Vagina (tissue), 2 donors: ENCODE measurements around the gene GPR62. TPM values are rescaled to one million over a fixed set of nuclear protein-coding genes. Genes with fewer than 3 reads are reported as not detected.

Source experiments
- DNase-seq, 2 donors: peaks; one replicate each; pipeline ENCODE4 v3.0.0-alpha.2; 2017; ENCODE audit errors: extremely low spot score in 2 of 2
- H3K27ac ChIP-seq: fragments of 200-600 bp; sonication (generic); one replicate; pipeline ENCODE4 v1.5.1; 2019
- H3K27me3 ChIP-seq: fragments of 200-600 bp; sonication (generic); one replicate; pipeline ENCODE4 v1.5.1; 2019
- H3K36me3 ChIP-seq, 2 donors: fragments of 200-600 bp; sonication (generic); one replicate each; pipeline ENCODE4 v1.5.1; 2017 to 2019
- H3K4me1 ChIP-seq: fragments of 200-600 bp; sonication (generic); one replicate; pipeline ENCODE4 v1.5.1; 2019
- H3K4me3 ChIP-seq, 2 donors: fragments of 200-600 bp; sonication (generic); 1 replicate in 1 of 2; 2 replicates in 1 of 2; pipeline ENCODE4 v1.5.1; 2016 to 2019
- H3K9me3 ChIP-seq: fragments of 200-600 bp; sonication (generic); one replicate; pipeline ENCODE4 v1.5.1; 2019
- POLR2A ChIP-seq, 2 donors: fragments of 450-650 bp; IDR thresholded peaks; one replicate each; pipeline ENCODE4 v1.6.1; 2017; ENCODE audit warnings: antibody characterized with exemption in 2 of 2, mild to moderate bottlenecking in 2 of 2, moderate library complexity in 2 of 2
- POLR2AphosphoS5 ChIP-seq, 2 donors: sonication (generic); formaldehyde crosslinking; IDR thresholded peaks; one replicate each; pipeline ENCODE4 v1.9.0; 2017; ENCODE audit warnings: antibody characterized with exemption in 2 of 2, mild to moderate bottlenecking in 2 of 2, low read depth in 1 of 2; ENCODE audit not compliant: insufficient read depth in 1 of 2
- intact Hi-C: fragments of 100-400 bp; cut with DNase I; formaldehyde crosslinking; loops from one replicate; pipeline ENCODE4 v1.15.1; 2023
- total RNA-seq: library from RNA; depleted of rRNA; stranded (reverse); fragments of >200 nt; gene quantifications from one replicate; pipeline ENCODE4 v1.2.3, GENCODE V29; 2016
- TF ChIP-seq, protein P1 (sequence below), 3 experiments: fragments of 450-650 bp in 2 of 3; fragments of 200-600 bp in 1 of 3; sonication (generic) in 1 of 3; IDR thresholded peaks; one replicate each; pipeline ENCODE4 v1.5.1; 2017 to 2019; ENCODE audit warnings: antibody characterized with exemption in 3 of 3, mild to moderate bottlenecking in 2 of 3, moderate library complexity in 2 of 3

Gene GPR62
- total RNA-seq, 1 donor from 2014 or later = not detected

DNA sequence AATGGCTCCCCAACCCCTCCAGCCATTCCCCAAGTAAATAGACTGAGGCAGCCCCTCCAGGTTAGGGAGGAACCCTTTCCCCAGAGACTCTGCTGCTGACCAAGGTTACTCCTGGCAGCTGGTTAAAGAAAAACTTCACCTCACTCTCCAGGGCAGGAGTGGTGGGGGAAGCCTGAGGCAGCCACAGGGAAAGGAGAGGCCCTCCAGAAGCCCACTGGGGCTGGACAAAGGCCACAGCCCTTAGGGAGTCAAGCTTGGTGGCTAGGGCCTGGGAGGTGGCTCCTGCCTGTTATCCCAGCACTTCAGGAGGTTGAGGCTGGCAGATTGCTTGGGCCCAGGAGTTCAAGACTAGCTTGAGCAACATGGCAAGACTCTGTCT, 29.1 kb downstream of the GPR62 start:
- DNase-seq = no peak
- Histone ChIP-seq H3K4me1 (peaks cover 28% of the 10 kb centered on the region), H3K36me3 (no peaks in the 10 kb centered on the region), H3K27ac (peak overlapping the region; percentile 91), H3K4me3 (no peak overlapping the region), H3K27me3 (no peaks in the 10 kb centered on the region), H3K9me3 (no peaks in the 10 kb centered on the region)
- intact Hi-C loops = no loop called here
- TF ChIP-seq POLR2AphosphoS5 (IDR thresholded peaks at IDR 0.05; ENCODE audit: insufficient read depth in 1 of 2, low read depth in 1 of 2) = no peak
- TF ChIP-seq, protein P1, sequence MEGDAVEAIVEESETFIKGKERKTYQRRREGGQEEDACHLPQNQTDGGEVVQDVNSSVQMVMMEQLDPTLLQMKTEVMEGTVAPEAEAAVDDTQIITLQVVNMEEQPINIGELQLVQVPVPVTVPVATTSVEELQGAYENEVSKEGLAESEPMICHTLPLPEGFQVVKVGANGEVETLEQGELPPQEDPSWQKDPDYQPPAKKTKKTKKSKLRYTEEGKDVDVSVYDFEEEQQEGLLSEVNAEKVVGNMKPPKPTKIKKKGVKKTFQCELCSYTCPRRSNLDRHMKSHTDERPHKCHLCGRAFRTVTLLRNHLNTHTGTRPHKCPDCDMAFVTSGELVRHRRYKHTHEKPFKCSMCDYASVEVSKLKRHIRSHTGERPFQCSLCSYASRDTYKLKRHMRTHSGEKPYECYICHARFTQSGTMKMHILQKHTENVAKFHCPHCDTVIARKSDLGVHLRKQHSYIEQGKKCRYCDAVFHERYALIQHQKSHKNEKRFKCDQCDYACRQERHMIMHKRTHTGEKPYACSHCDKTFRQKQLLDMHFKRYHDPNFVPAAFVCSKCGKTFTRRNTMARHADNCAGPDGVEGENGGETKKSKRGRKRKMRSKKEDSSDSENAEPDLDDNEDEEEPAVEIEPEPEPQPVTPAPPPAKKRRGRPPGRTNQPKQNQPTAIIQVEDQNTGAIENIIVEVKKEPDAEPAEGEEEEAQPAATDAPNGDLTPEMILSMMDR (IDR thresholded peaks at IDR 0.05) = no peak

DNA sequence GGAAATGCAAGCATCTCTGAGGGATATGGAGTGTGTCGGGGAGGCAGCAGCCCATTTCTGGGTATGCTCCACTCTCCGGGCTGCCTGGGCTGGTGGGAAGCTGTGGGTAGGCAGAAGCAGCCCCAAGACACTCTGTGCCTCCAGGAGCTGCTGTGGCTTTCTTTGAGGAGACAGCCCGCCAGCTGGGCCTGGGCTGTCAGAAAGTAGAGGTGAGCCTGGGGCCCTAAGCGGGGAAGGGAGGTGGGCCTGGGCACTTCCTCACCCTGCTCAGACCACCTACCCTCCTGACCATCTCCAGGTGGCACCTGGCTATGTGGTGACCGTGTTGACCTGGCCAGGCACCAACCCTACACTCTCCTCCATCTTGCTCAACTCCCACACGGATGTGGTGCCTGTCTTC, 29.9 kb downstream of the GPR62 start:
- Histone ChIP-seq H3K27ac (no peak overlapping the region), H3K9me3 (no peaks in the 10 kb centered on the region), H3K4me1 (peaks cover 28% of the 10 kb centered on the region), H3K36me3 (no peaks in the 10 kb centered on the region), H3K4me3 (no peak overlapping the region), H3K27me3 (no peaks in the 10 kb centered on the region)
- no peak for DNase-seq
- TF ChIP-seq POLR2AphosphoS5 (IDR thresholded peaks at IDR 0.05; ENCODE audit: insufficient read depth in 1 of 2, low read depth in 1 of 2) (no peak), POLR2A (IDR thresholded peaks at IDR 0.05) (no peak)
- TF ChIP-seq, protein P1 (IDR thresholded peaks at IDR 0.05) = no peak
- intact Hi-C loops = no loop called here

DNA sequence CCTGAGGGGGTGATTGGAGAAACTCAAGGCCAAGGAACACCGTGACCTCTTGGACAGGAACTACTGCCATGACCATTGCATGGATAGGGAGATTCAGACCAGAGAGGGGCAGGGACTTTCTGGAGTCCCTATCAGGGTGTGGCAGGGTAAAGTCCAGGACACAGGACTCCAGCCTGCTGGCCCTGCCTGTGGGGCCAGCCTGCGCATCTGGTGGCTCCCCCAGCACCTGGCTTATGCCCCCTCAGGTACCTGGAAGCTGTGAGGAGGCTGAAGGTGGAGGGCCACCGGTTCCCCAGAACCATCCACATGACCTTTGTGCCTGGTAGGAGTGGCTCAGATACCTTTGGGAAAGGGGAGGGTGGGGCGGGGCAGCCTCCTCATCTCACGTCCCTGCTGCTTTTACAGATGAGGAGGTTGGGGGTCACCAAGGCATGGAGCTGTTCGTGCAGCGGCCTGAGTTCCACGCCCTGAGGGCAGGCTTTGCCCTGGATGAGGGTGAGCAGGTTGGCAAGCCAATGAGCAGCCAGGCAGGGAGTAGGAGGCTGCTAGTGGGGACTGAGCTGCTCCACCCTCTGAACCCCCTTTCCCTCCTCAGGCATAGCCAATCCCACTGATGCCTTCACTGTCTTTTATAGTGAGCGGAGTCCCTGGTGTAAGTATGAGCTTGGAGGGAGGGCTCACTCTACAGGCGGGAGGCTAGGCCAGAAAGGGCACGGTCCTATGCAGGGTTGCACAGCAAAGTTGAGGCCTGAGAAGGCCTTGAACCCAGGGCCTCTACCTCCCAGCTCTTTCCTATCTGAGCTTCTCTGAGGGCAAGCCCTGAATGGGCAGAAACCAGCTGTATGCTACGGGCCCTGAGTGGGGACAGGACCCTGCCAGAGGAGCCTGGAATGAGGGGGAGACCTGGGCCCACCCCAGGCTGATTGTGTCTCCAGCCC, 31.1 kb downstream of the GPR62 start:
- intact Hi-C loops = no loop called here
- TF ChIP-seq, protein P1 (IDR thresholded peaks at IDR 0.05) = no peak
- no peak for TF ChIP-seq POLR2A (IDR thresholded peaks at IDR 0.05)
- Histone ChIP-seq H3K27ac (no peak overlapping the region), H3K27me3 (no peaks in the 10 kb centered on the region), H3K9me3 (no peaks in the 10 kb centered on the region), H3K36me3 (no peaks in the 10 kb centered on the region), H3K4me1 (peaks cover 28% of the 10 kb centered on the region), H3K4me3 (no peak overlapping the region)
- no peak for DNase-seq

DNA sequence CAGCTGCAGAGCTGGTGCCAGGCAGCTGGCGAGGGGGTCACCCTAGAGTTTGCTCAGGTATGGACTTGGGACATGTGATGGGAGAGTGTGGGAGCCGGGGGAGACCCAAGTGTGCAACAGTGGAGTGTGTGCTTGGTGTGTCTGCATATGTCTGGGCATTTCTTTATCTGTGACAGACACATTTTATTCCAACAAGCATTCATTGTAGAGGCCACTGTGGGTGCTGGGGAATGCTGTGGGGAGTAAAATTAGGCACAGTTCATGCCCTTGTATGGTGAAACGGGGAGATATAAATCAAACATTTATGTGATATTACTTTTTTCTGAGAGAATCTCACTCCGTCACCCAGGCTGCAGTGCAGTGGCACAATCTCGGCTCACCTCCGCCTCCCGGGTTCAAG, 32.4 kb downstream of the GPR62 start:
- TF ChIP-seq POLR2AphosphoS5 (IDR thresholded peaks at IDR 0.05; ENCODE audit: insufficient read depth in 1 of 2, low read depth in 1 of 2) = no peak
- TF ChIP-seq, protein P1 (IDR thresholded peaks at IDR 0.05) = no peak
- no peak for TF ChIP-seq POLR2A (IDR thresholded peaks at IDR 0.05)
- Histone ChIP-seq H3K27ac (no peak overlapping the region), H3K4me1 (peaks cover 16% of the 10 kb centered on the region), H3K9me3 (no peaks in the 10 kb centered on the region), H3K36me3 (no peaks in the 10 kb centered on the region), H3K27me3 (no peaks in the 10 kb centered on the region), H3K4me3 (no peak overlapping the region)
- DNase-seq = no peak
- intact Hi-C loops = no loop called here
